ENCODE data around the gene CYP4X1. TPM values are rescaled to one million over a fixed set of nuclear protein-coding genes. Genes with fewer than 3 reads are reported as not detected.
A peak's percentile ranks its signal among the peaks of the same experiment; 100 is the strongest.
"Not testable (repeated sequence)": the region's sequence is repeated elsewhere in the genome, so short reads cannot be mapped to it uniquely, and the experiment has no call there.

CYP4X1 gene
- total RNA-seq, 1 experiment from 2014 or later: not detected

DNA sequence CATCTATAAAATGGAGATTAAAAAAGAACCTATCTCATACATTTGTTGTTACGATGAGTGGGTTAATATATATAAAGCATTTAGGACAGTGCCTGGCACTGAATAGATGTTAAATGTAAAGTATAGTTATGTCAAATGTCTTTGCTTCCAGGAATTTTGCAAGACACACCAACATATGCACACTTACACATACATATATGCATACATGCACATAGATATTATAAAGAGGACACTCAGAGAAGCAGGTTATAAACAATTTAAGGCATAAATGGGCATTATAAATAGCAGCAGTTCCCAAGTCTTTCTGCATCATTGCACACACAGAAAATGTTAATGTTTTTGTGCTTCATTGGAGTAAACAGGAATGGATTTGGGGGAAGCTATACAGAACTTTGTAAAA lies 13.3 kb downstream of the CYP4X1 start:
- H3K4me2 ChIP-seq (ENCODE audit: low read depth, low read length, poor library complexity, severe bottlenecking): no peak overlapping the region
- H3K9ac ChIP-seq (ENCODE audit: low read length): no peak overlapping the region
- DNase-seq: no peak
- no peaks in the 10 kb centered on the region; the same call in 1 of the 2 replicates for H3K27me3 ChIP-seq (ENCODE audit: low read length)
- H3K4me1 ChIP-seq (ENCODE audit: low read length): no peaks in the 10 kb centered on the region
- H3K9me2 ChIP-seq (replicated peaks; ENCODE audit: insufficient read depth, low read length): no peaks in the 10 kb centered on the region
- no peak overlapping the region for H2AFZ ChIP-seq (ENCODE audit: low read length)
- no peak overlapping the region for H3K27ac ChIP-seq (ENCODE audit: low read length)
- H3K79me2 ChIP-seq (ENCODE audit: low read length): no peaks in the 10 kb centered on the region
- H4K20me1 ChIP-seq (ENCODE audit: insufficient read depth, low read depth, low read length): no peaks in the 10 kb centered on the region
- no peaks in the 10 kb centered on the region for H3K36me3 ChIP-seq (ENCODE audit: insufficient read depth, low read length)
- no peak overlapping the region for H3K4me3 ChIP-seq (ENCODE audit: low read length)
- H3K9me3 ChIP-seq (ENCODE audit: low read length): no peaks in the 10 kb centered on the region

DNA sequence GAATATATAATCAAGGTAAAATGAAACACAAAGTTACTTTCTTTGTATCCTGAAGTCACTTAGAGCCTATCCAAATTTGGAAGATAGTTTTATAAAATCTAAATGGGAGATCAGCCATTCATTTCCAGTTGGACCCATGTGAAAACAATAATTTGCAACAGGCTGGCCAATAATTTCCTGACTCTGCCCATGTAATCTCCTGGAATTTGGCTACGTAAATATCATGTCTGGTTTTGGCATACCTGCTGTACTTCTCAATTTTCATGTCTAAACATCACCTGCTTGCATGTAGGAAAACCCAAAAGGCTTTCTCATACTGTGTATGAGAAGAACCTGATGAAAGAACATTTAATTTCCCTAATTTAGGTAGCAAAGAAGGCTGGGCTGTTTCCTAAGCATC lies 35.9 kb downstream of the CYP4X1 start:
- no peaks in the 10 kb centered on the region for H3K4me1 ChIP-seq (ENCODE audit: low read length)
- no peaks in the 10 kb centered on the region for H3K79me2 ChIP-seq (ENCODE audit: low read length)
- no peaks in the 10 kb centered on the region for H3K36me3 ChIP-seq (ENCODE audit: insufficient read depth, low read length)
- H4K20me1 ChIP-seq (ENCODE audit: insufficient read depth, low read depth, low read length): no peaks in the 10 kb centered on the region
- DNase-seq: no peak
- H3K9ac ChIP-seq (ENCODE audit: low read length): no peak overlapping the region
- no peak overlapping the region for H3K27ac ChIP-seq (ENCODE audit: low read length)
- H3K4me2 ChIP-seq (ENCODE audit: low read depth, low read length, poor library complexity, severe bottlenecking): no peak overlapping the region
- H3K27me3 ChIP-seq (ENCODE audit: low read length): no peaks in the 10 kb centered on the region
- H3K9me3 ChIP-seq (ENCODE audit: low read length): no peaks in the 10 kb centered on the region
- no peaks in the 10 kb centered on the region for H3K9me2 ChIP-seq (replicated peaks; ENCODE audit: insufficient read depth, low read length)
- no peak overlapping the region for H3K4me3 ChIP-seq (ENCODE audit: low read length)
- no peak overlapping the region for H2AFZ ChIP-seq (ENCODE audit: low read length)

GRCh38 chr1:47067097-47067594 lies 43.7 kb downstream of the CYP4X1 start, which contains the start of gene CYP4Z1:
CYP4Z1 (plus strand) TSS chr1:47067231; CDS start chr1:47067491, 260 bp downstream.
- Histone ChIP-seq H2AFZ (ENCODE audit: low read length) (no peak within 1 kb of the TSS), H3K4me3 (ENCODE audit: low read length) (no peak within 1 kb of the TSS), H3K4me1 (ENCODE audit: low read length) (no peaks in the 10 kb centered on the region), H3K27me3 (ENCODE audit: low read length) (no peaks in the 10 kb centered on the region), H3K4me2 (ENCODE audit: low read depth, low read length, poor library complexity, severe bottlenecking) (no peak within 1 kb of the TSS), H3K9ac (ENCODE audit: low read length) (no peak within 1 kb of the TSS), H4K20me1 (ENCODE audit: insufficient read depth, low read depth, low read length) (no peaks in the 10 kb centered on the region), H3K9me3 (ENCODE audit: low read length) (no peaks in the 10 kb centered on the region), H3K79me2 (ENCODE audit: low read length) (no peaks in the 10 kb centered on the region), H3K36me3 (ENCODE audit: insufficient read depth, low read length) (no peaks in the 10 kb centered on the region), H3K27ac (ENCODE audit: low read length) (no peak within 1 kb of the TSS), H3K9me2 (replicated peaks; ENCODE audit: insufficient read depth, low read length) (no peaks in the 10 kb centered on the region)
- DNase-seq: peak; percentile 26

DNA sequence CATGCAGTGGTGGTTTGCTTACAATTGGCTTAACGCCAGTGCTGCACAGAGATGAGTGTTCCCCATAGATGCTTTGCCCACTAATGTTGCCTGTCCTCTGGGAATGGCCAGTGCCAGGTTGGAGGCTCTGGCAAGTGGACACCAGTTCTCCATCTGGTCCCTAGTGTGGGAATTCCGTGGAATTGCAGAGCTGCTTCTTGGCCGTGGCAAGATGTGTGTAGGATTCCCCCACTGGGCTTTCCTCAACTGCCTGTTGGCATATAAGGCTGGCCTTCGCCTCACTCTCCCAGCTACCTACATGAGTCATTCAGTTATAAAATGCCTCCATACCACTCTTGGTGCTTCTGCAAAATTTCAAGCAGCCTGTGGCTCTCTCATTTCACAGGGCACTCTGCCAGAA lies 45.6 kb downstream of the CYP4X1 start:
- DNase-seq: peak; percentile 23
- not testable (repeated sequence) for H2AFZ ChIP-seq (ENCODE audit: low read length); H3K36me3 ChIP-seq (ENCODE audit: insufficient read depth, low read length); H4K20me1 ChIP-seq (ENCODE audit: insufficient read depth, low read depth, low read length); H3K4me1 ChIP-seq (ENCODE audit: low read length); H3K9me3 ChIP-seq (ENCODE audit: low read length); H3K4me2 ChIP-seq (ENCODE audit: low read depth, low read length, poor library complexity, severe bottlenecking); H3K79me2 ChIP-seq (ENCODE audit: low read length); H3K27ac ChIP-seq (ENCODE audit: low read length); H3K9ac ChIP-seq (ENCODE audit: low read length); H3K4me3 ChIP-seq (ENCODE audit: low read length); H3K9me2 ChIP-seq (replicated peaks; ENCODE audit: insufficient read depth, low read length); H3K27me3 ChIP-seq (ENCODE audit: low read length)

- not testable (repeated sequence) for H3K27me3 ChIP-seq (ENCODE audit: low read length); H3K9ac ChIP-seq (ENCODE audit: low read length); H3K9me2 ChIP-seq (replicated peaks; ENCODE audit: insufficient read depth, low read length); H3K27ac ChIP-seq (ENCODE audit: low read length); H3K9me3 ChIP-seq (ENCODE audit: low read length); H2AFZ ChIP-seq (ENCODE audit: low read length); H3K36me3 ChIP-seq (ENCODE audit: insufficient read depth, low read length); H3K4me1 ChIP-seq (ENCODE audit: low read length); H3K79me2 ChIP-seq (ENCODE audit: low read length); H3K4me2 ChIP-seq (ENCODE audit: low read depth, low read length, poor library complexity, severe bottlenecking); H3K4me3 ChIP-seq (ENCODE audit: low read length); DNase-seq; H4K20me1 ChIP-seq (ENCODE audit: insufficient read depth, low read depth, low read length)
These were observed 46.0 kb downstream of the CYP4X1 start for GRCh38 chr1:47069509-47069908.

DNA sequence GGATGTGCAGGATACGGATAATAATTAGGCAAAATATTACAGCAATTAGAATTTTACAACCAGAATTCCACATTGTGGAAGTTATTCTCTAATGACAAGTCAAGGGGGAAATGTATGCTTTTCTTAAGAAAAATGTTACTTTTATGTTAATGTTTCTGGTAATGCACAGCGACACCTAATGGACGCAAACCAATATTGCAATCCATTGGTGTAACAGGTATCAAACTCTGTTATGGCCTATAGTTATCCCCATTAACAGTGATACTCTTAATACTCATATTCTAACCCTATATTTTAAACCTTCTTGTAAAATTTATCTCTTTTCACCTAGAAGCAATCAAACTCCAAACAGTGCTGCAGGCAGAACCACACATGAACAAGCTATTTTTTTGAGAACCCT lies 65.9 kb downstream of the CYP4X1 start:
- H3K9ac ChIP-seq (ENCODE audit: low read length); H4K20me1 ChIP-seq (ENCODE audit: insufficient read depth, low read depth, low read length); H3K9me3 ChIP-seq (ENCODE audit: low read length); H3K4me3 ChIP-seq (ENCODE audit: low read length); H3K4me2 ChIP-seq (ENCODE audit: low read depth, low read length, poor library complexity, severe bottlenecking); H3K9me2 ChIP-seq (replicated peaks; ENCODE audit: insufficient read depth, low read length); H3K36me3 ChIP-seq (ENCODE audit: insufficient read depth, low read length); H3K4me1 ChIP-seq (ENCODE audit: low read length); H3K27me3 ChIP-seq (ENCODE audit: low read length); H2AFZ ChIP-seq (ENCODE audit: low read length); H3K27ac ChIP-seq (ENCODE audit: low read length); H3K79me2 ChIP-seq (ENCODE audit: low read length): not testable (repeated sequence)
- peak; percentile 73 for DNase-seq

DNA sequence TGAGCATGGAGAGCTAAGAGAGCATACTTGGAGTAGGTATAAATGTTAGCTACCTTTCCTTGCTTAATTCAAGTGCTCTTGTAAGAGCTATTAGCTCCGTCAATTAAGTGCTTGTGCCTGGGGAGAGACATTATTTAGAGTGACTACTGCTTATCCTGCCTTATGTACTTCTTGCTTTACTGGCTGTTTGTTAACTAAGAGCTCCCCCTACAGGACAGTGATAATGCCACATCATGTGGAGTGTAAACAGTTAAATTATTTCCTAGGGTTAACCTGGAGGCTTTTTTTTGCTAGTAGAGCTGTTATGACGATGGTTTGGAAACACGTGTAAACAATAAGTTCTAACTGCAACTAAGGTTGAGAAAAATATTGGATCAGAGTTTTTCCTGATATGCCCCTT lies 68.0 kb downstream of the CYP4X1 start:
- H3K79me2 ChIP-seq (ENCODE audit: low read length); H3K9me2 ChIP-seq (replicated peaks; ENCODE audit: insufficient read depth, low read length); H3K9me3 ChIP-seq (ENCODE audit: low read length); H3K9ac ChIP-seq (ENCODE audit: low read length); H2AFZ ChIP-seq (ENCODE audit: low read length); H3K4me3 ChIP-seq (ENCODE audit: low read length); H4K20me1 ChIP-seq (ENCODE audit: insufficient read depth, low read depth, low read length); H3K27ac ChIP-seq (ENCODE audit: low read length); H3K36me3 ChIP-seq (ENCODE audit: insufficient read depth, low read length); H3K27me3 ChIP-seq (ENCODE audit: low read length); H3K4me1 ChIP-seq (ENCODE audit: low read length); DNase-seq; H3K4me2 ChIP-seq (ENCODE audit: low read depth, low read length, poor library complexity, severe bottlenecking): not testable (repeated sequence)
